Measurements from ENCODE around the gene C6orf120.
A peak's percentile ranks its signal among the peaks of the same experiment; 100 is the strongest.
"Not testable (repeated sequence)": the region's sequence is repeated elsewhere in the genome, so short reads cannot be mapped to it uniquely, and the experiment has no call there.

C6orf120 gene

DNA sequence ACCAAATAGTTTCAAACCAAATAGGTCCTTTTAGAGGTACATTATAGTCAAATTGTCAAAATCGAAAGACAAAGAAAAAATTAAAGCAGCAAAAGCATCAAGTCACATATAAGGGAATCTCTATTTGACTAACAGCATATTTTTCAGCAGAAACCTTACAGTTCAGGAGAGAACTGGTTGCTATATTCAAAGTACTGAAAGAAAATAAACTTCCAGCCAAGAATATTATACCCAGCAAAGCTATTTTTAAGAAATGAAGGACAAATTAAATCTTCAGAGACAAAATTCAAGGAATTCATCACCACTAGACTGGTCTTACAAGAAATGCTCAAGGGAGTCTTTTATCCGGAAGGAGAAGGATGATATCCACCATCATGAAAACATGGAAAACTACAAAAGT is 16.1 kb upstream of the C6orf120 start:
- no peak for DNase-seq

- DNase-seq: no peak
Measured at GRCh38 chr6:169689287-169689686, 12.6 kb upstream of the C6orf120 start.

DNA sequence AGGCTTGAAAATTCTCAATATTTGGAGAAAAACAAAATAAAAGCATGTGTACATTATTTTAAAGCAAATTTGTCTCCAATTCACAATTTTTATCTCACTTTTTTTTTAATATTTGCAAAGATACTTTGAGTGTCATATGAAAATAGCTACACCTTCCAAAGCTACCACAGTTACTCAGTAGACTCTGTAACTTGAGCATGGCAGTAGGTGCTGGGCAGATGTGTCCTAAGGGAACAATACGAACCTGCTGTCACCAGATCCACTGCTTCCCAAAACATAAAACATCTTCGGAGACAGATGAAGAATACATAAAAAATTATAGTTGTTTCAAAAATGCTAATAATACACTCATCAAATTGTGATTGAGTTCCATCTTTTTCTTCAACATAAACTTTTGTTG is 10.7 kb upstream of the C6orf120 start:
- no peak for DNase-seq

GRCh38 chr6:169692516-169692915 is 9.4 kb upstream of the C6orf120 start:
- no peak for DNase-seq

- no peak for DNase-seq
Measured at GRCh38 chr6:169695131-169695530, 6.8 kb upstream of the C6orf120 start.

DNA sequence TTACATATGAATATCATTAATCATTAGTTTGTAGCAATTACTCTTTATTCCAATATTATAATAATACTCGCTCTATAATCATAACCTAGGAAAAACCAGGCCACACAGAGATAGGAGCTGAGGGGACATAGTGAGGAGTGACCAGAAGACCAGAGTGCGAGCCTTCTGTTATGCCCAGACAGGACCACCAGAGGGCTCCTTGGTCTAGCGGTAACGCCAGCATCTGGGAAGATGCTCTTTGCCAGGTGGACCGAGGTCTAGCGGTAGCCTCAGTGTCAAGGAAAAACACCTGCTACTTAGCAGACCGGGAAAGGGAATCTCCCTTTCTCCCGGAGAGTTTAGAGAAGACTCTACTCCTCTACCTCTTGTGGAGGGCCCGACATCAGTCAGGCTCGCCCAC is 4.8 kb upstream of the C6orf120 start:
- DNase-seq: not testable (repeated sequence)

DNA sequence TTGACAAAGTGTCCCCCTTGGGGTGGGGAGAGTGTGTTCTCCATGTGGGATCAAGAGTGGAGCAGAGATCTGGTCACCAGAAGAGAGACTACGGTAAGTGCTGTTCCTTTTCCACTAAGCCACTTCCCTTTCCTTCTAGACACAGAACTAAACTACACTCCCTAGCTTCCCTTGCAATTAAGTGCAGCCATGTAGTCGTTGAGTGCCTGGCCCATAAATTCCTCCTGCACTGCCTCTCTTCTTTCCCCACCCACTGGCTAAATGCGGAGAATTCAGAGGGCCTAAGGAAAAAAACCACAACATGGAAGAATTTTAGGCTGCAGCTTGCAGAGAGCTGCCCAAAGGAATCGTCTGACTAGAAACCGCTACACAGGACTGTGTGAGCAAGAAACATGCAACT is 1.6 kb upstream of the C6orf120 start:
- peak; percentile 21 to 35 for DNase-seq

DNA sequence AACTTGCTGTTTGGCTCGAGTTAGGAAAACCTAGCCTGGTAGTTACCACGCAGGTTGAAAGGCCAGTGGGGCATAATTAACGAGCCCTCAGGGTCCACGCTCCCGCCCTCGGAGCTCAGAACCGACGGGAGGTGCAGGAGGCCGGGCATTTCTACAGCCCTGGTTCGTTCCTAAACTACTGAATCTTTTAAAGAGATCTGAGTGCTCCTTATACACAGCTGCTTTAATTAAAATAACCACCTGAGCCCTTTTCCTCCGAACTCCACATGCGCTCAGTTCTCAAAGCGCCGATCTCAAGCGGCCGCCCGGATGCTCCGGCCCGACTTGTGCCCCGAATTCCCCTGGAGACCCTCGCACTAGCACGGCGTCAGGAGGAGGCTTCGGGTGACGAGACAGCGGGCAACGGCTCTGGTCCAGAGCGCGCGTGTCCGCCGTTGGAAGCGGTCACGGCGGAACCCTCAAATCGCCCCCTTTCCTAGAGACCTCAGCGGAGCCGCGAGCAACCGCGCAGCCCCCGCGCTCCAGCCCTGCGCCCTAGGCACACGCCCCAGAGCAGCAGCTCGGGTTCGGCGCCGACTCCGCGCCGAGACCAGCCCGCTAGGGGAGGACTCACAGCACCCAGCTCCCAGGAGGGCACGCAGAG is 494 bp upstream of the C6orf120 start:
- DNase-seq: peak in 1 of 2 donors; percentile 20

DNA sequence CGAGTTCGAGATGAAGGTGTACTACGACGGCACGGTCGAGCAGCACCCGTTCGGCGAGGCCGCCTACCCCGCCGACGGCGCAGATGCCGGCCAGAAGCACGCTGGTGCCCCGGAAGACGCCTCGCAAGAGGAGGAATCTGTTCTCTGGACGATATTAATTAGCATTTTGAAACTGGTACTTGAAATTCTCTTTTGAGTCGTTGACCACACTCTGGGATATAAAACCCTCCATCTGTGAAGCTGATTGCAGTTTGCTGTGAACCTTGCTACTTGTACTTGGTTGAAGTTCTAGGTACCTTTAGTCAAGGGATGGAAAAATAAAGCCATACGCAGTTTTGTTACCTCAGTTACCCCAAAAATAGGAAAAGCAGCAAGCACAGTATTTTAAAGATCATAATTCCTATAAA is 917 bp downstream of the C6orf120 start:
- no peak for DNase-seq

DNA sequence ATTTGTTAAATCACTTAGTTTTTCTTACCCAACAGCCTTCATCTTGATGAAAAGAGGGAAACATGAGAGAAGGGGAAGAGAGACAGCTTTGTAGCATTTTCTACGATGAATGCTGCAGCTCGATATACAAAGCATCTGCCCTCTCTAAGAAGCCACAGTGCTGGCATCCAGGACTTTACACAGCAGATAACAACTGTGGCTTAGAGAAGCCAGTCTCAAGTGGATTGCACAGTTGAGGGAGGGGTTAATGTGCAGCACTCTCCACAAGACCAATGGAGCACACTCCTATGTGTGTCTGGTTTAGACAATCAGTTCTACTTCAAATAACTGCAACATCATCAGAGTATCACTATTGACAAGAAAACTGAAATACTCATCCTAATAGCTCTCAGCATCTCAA is 5.8 kb downstream of the C6orf120 start:
- DNase-seq: no peak

DNA sequence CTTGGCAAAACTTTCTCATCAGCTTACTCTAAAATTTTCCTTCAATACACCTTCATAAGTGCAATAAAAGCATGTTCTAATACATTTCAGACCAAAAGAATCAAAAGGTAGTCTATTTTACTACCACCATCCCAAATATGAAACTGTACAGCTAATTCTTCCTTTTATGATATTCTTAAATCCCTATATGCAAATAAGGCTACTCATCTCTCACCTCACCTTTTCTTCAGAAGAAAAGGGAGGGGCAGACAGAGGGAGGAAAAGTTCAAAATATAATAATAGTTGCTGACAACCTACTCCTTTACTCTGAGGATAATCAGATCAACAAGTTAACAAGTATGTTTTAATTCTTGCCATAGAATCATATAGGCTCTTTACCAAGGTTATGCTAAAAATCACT is 7.4 kb downstream of the C6orf120 start:
- DNase-seq: no peak

DNA sequence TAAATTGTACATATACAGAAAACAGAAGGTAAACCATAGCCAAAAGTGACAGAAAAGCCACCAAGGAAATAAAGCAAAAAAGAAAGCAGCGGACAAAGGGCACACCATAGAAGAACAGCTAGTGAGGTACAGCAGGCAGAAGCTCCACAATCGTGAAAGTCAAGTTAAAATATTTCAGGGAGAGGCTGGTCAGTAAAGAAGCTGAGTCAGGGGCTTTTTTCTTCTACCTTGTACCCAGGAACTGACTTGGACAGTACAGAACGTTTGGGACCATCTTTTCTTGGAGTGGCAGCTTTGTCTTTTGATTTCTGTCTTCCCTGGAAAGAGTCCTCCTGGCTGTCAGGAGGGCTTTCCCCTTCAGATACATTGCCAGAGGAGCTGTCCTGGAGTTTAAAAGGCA is 8.1 kb downstream of the C6orf120 start:
- no peak for DNase-seq

- no peak for DNase-seq
Measured at GRCh38 chr6:169714178-169714577, 12.3 kb downstream of the C6orf120 start.

GRCh38 chr6:169714595-169714994 is 12.7 kb downstream of the C6orf120 start:
- DNase-seq: no peak

DNA sequence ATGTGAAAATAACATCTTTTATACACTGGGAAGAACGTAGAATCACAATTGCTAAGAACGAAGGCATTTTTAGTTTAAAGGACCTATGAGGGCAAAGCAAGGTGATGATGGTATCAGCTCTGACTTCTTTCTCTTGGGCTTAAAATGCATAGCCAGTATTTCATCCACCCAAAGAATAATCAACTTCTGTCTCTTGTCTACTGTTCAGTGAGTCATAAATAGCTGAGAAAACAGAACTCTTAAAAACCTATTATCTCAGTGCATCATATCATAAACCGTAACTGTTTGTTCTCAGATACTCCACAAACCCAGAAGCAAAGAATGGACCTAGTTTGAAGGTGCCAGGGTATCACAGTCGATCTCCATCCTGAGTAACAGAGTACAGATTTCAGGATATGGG is 17.2 kb downstream of the C6orf120 start:
- DNase-seq: no peak

DNA sequence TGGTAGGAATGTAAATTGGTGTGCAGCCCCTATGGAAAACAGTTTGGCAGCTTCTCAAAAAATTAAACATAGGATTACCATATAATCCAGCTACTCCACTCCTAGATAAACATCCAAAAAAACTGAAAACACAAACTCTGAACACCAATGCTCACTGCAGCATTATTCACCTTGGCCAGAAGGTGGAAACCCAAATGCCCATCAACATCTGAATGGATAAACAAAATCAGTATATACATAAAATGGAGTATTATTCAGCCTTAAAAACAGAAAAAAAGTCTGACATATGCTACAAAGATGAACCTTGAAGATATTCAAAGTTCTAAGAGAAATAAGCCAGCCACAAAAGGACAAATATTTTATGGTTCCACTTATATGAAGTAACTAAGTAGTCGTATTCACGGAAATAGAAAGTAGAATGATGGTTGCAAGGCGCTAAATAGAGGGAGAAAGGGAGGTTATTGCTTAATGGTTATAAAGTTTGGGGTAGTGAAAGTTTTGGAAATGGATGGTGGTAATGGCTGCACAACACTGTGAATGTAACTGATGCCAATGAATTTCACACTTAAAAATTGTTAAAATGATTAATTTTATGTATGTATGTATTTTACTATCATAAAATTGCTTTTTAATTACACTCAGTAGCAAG is 18.4 kb downstream of the C6orf120 start:
- no peak for DNase-seq

GRCh38 chr6:169722362-169723199 is 20.7 kb downstream of the C6orf120 start:
- peak; percentile 37 to 49 for DNase-seq

- peak; percentile 28 to 47 for DNase-seq
Measured at GRCh38 chr6:169723200-169723909, 21.4 kb downstream of the C6orf120 start.

GRCh38 chr6:169723991-169724493 is 22.1 kb downstream of the C6orf120 start:
- peak in 1 of 2 donors; percentile 20 for DNase-seq

- no peak for DNase-seq
Measured at GRCh38 chr6:169724494-169725124, 22.7 kb downstream of the C6orf120 start, which contains the start of gene PHF10. PHF10 (minus strand) TSS chr6:169724500; CDS start chr6:169723931, 569 bp downstream.

DNA sequence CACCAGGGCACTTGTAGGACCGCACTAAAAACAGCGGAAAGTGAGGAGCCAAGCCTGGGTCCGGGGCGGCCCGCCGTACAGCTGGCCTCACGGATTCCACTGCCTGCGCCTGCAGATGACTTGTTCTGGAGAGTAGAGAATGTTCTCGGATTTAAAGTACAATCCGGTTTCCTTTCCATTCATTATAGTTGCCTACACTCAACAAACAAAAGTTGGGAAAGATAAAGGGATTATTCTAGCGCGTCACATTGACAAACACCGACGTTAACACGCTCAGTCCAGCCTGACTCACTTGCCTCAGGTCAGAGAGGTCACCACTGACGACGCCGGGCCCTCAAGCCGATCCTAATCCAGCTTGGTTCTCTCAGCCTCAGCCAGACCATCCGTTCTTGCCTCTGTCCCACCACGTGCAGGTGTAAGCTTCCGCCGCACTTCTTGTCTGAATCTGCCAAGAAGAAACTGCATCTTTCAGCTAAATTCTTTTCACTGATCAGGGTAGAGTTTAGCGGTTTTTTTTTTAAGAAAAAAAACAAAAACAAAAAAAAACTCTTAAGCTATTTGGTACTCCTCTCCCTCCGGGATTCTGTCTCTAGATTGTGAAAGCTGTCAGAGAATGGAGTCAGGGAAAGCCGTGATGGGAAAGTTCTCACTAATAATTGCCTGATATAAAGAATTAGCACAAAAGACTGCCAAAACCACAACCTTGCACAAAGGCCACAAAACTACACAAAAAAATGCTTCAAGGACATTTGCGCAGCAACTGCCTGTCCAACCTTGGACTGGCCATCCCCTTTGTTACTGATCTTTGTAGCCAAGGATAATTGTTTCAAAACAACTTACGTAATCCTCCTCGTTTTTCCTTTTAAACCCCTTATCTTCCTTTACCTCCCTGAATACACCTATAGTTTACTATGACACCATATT is 23.5 kb downstream of the C6orf120 start:
- peak; percentile 28 to 40 for DNase-seq
